HepG2 (cell line): Measurements from ENCODE around the gene PDGFRB. TPM values are rescaled to one million over a fixed set of nuclear protein-coding genes. Genes with fewer than 3 reads are reported as not detected.

Source experiments
- ATAC-seq: fragments of 200-7000 bp; cut with Tn5 transposase; 3 replicates; pipeline ENCODE4 v1.9.1; 2020; ENCODE audit warnings: mild to moderate bottlenecking, moderate library complexity
- BruUV-seq: library from RNA; stranded (reverse); fragments of 400-500 nt; replicated peaks from 2 replicates; lab custom pipeline; 2021; lab: Mats Ljungman, UMichigan
- CTCF ChIA-PET: fragments of 300-600 bp; formaldehyde crosslinking; extraction: SDS; loops from one replicate; lab custom pipeline; 2021; ENCODE audit warnings: low total read pairs, inconsistent platforms, low intra/inter-chr PET ratio; lab: Yijun Ruan, JAX
- POLR2A ChIA-PET: fragments of 350-600 bp; sonication (Branson Sonifier 250); formaldehyde crosslinking; loops from one replicate; lab custom pipeline; 2020; ENCODE audit warnings: antibody characterized with exemption, inconsistent platforms; lab: Yijun Ruan, JAX
- DNase-seq: peaks from one replicate; pipeline ENCODE4 v3.0.0-alpha.2; 2015; ENCODE audit warnings: low spot score
- FAIRE-seq: peaks from 3 replicates; lab custom pipeline; 2011; peaks lifted over from hg19 to GRCh38; lab: Jason Lieb, UNC
- H2AFZ ChIP-seq: one replicate; pipeline ENCODE4 v1.6.1; 2011; ENCODE audit warnings: low read length, inconsistent platforms
- H3K27ac ChIP-seq: fragments of 300-600 bp; 3 replicates; pipeline ENCODE4 v1.8.0; 2011; ENCODE audit warnings: mixed run types, mild to moderate bottlenecking, mixed read lengths, low read length, inconsistent platforms; ENCODE audit not compliant: insufficient read depth; ENCODE audit errors: extremely low read length
- H3K27me3 ChIP-seq, 2 experiments: fragments of 200-600 bp in 1 of 2; 2 replicates in 1 of 2; 3 replicates in 1 of 2; pipeline versions ENCODE4 v1.6.0 to v1.8.0; 2011; ENCODE audit warnings: low read length in 2 of 2, mild to moderate bottlenecking in 2 of 2, moderate library complexity in 2 of 2, inconsistent platforms in 1 of 2; ENCODE audit not compliant: insufficient read depth in 2 of 2, control insufficient read depth in 1 of 2
- H3K36me3 ChIP-seq, 2 experiments: fragments of 200-600 bp in 1 of 2; replicated peaks in 1 of 2; 2 replicates in 1 of 2; 3 replicates in 1 of 2; pipeline versions ENCODE4 v1.5.1 to v1.8.0; 2011; ENCODE audit warnings: low read length in 2 of 2, inconsistent platforms in 1 of 2; ENCODE audit not compliant: insufficient read depth in 2 of 2, control insufficient read depth in 1 of 2
- H3K4me1 ChIP-seq: 2 replicates; pipeline ENCODE4 v1.5.1; 2012; ENCODE audit warnings: low read length, inconsistent platforms; ENCODE audit not compliant: insufficient read depth
- H3K4me2 ChIP-seq: 2 replicates; pipeline ENCODE4 v1.6.0; 2011; ENCODE audit warnings: low read depth, low read length, inconsistent platforms
- H3K4me3 ChIP-seq, 3 experiments: fragments of 200-600 bp in 1 of 3; sonication (generic), shearing (Covaris generic) in 1 of 3; replicated peaks in 1 of 3; 2 replicates each; pipeline ENCODE4 v1.5.1; 2011 to 2016; ENCODE audit warnings: low read length in 3 of 3, inconsistent platforms in 2 of 3, low read depth in 2 of 3, mild to moderate bottlenecking in 2 of 3, control low read depth in 1 of 3, mixed read lengths in 1 of 3; ENCODE audit not compliant: insufficient read depth in 1 of 3
- H3K79me2 ChIP-seq: one replicate; pipeline ENCODE4 v1.6.1; 2011; ENCODE audit warnings: low read length, inconsistent platforms; ENCODE audit not compliant: insufficient read depth
- H3K9ac ChIP-seq: 2 replicates; pipeline ENCODE4 v1.6.0; 2011; ENCODE audit warnings: mild to moderate bottlenecking, low read depth, low read length, inconsistent platforms; ENCODE audit not compliant: insufficient read depth
- H3K9me3 ChIP-seq: 2 replicates; pipeline ENCODE4 v1.5.1; 2012; ENCODE audit warnings: mild to moderate bottlenecking, low read length
- H4K20me1 ChIP-seq: 2 replicates; pipeline ENCODE4 v1.6.0; 2011; ENCODE audit warnings: inconsistent platforms, mild to moderate bottlenecking, low read length, moderate library complexity; ENCODE audit not compliant: insufficient read depth
- BRF2 ChIP-seq: sonication (generic); formaldehyde crosslinking; IDR thresholded peaks from 2 replicates; pipeline ENCODE4 v1.8.1; 2022; ENCODE audit warnings: mild to moderate bottlenecking, missing genetic modification reagents
- CSRNP2 ChIP-seq: sonication (generic); formaldehyde crosslinking; conservative IDR thresholded peaks from 2 replicates; pipeline ENCODE4 v1.8.0; 2022; ENCODE audit warnings: low read depth, missing genetic modification reagents
- KDM5B ChIP-seq: sonication (generic); formaldehyde crosslinking; IDR thresholded peaks from 2 replicates; pipeline ENCODE4 v1.4.0; 2020; ENCODE audit warnings: missing genetic modification reagents, mild to moderate bottlenecking, borderline replicate concordance
- NONO ChIP-seq, 2 experiments: fragments of 450-650 bp in 1 of 2; sonication (generic) in 1 of 2; formaldehyde crosslinking in 1 of 2; IDR thresholded peaks in 1 of 2; conservative IDR thresholded peaks in 1 of 2; 2 replicates each; pipeline versions ENCODE4 v1.6.1 to v1.8.0; 2017 to 2022; ENCODE audit warnings: mild to moderate bottlenecking in 1 of 2, missing genetic modification reagents in 1 of 2, moderate library complexity in 1 of 2
- TBL1XR1 ChIP-seq: fragments of 150-350 bp; IDR thresholded peaks from 2 replicates; pipeline ENCODE4 v1.6.1; 2014; ENCODE audit warnings: borderline replicate concordance, low read length; ENCODE audit not compliant: partially characterized antibody
- ZBTB20 ChIP-seq: sonication (generic); formaldehyde crosslinking; IDR thresholded peaks from 2 replicates; pipeline ENCODE4 v1.8.1; 2023; ENCODE audit warnings: missing genetic modification reagents, low read depth, mild to moderate bottlenecking, borderline replicate concordance
- ZNF512 ChIP-seq: sonication (generic); formaldehyde crosslinking; IDR thresholded peaks from 2 replicates; pipeline ENCODE4 v1.4.0; 2020; ENCODE audit warnings: mild to moderate bottlenecking, missing genetic modification reagents
- WGBS: methylation state at CpG from one replicate; pipeline ENCODE4 v1.1.6; 2017; ENCODE audit warnings: low lambda C conversion rate; 5-methylcytosine and 5-hydroxymethylcytosine counted together
- in situ Hi-C: cut with HindIII; loops from 2 replicates; pipeline ENCODE4 v1.10.0; 2017; ENCODE audit warnings: low pct_unique_long_range_greater_than_20kb; ENCODE audit not compliant: extremely low pct_ligation_motif_present
- intact Hi-C: fragments of 100-400 bp; cut with micrococcal nuclease; formaldehyde crosslinking; loops from one replicate; pipeline ENCODE4 v1.10.0; 2022; ENCODE audit not compliant: unreplicated experiment
- polyA plus RNA-seq, 8 experiments: library from polyadenylated mRNA; depleted of rRNA in 3 of 8; stranded (reverse) in 7 of 8; unstranded in 1 of 8; fragments of >200 nt; fragmentation: Illumina TruSeq in 4 of 8; extraction: Trizol in 4 of 8; gene quantifications; 2 replicates each; pipeline versions ENCODE4 v1.2.1 to v1.2.3, GENCODE V29; 2011 to 2016; ENCODE audit warnings: low read depth in 4 of 8, missing spikeins in 1 of 8, mixed read lengths in 1 of 8; ENCODE audit not compliant: insufficient read depth in 1 of 8
- total RNA-seq, 5 experiments: library from RNA; depleted of rRNA; stranded (reverse); fragments of >200 nt; fragmentation: Illumina TruSeq; extraction: Trizol; gene quantifications; 2 replicates each; pipeline ENCODE4 v1.2.3, GENCODE V29; 2016; ENCODE audit warnings: low read depth in 1 of 5
- TF ChIP-seq, protein P1 (sequence below), 2 experiments: fragments of 450-650 bp in 1 of 2; sonication (generic) in 1 of 2; formaldehyde crosslinking; IDR thresholded peaks; 2 replicates each; pipeline versions ENCODE4 v1.5.0 to v1.8.0; 2020 to 2022; ENCODE audit warnings: mild to moderate bottlenecking in 1 of 2, missing genetic modification reagents in 1 of 2

Gene PDGFRB
- total and polyA plus RNA-seq, 2 of the 13 experiments (the other 11 are each of a cell fraction or from before 2014, with no cell fraction given) = 4.0 to 21.0 TPM

GRCh38 chr5:150109921-150110320 lies 45.7 kb downstream of the PDGFRB start:
- H3K27ac ChIP-seq = no peak overlapping the region
- no peaks in the 10 kb centered on the region for H3K36me3 ChIP-seq
- H3K9ac ChIP-seq = no peak overlapping the region
- no peaks in the 10 kb centered on the region for H3K79me2 ChIP-seq
- H3K4me2 ChIP-seq = no peak overlapping the region
- no TSS peak for BruUV-seq
- FAIRE-seq = no peak
- TF ChIP-seq TBL1XR1 (no peak), KDM5B (CRISPR knock-in tag) (no peak)
- TF ChIP-seq, all 625 proteins: peak for 0
- Histone ChIP-seq H3K4me1 (peaks cover 22% of the 10 kb centered on the region), H4K20me1 (no peaks in the 10 kb centered on the region), H3K4me3 (no peak overlapping the region), H2AFZ (no peak overlapping the region), H3K9me3 (no peaks in the 10 kb centered on the region), H3K27me3 (peaks cover 2 to 22% of the 10 kb centered on the region in 2 experiments; a peak in 2 of 5 replicates)
- ATAC-seq (no peak), DNase-seq (no peak)
- intact Hi-C loops (no loop called here), in situ Hi-C loops (no loop called here)
- ChIA-PET POLR2A (no interaction called here), CTCF (no interaction called here)
- WGBS = 12% methylated on average over 4 of the region's 4 CpGs

- FAIRE-seq = no peak
- Histone ChIP-seq H3K4me3 (no peak overlapping the region), H3K4me1 (peaks cover 22% of the 10 kb centered on the region), H3K9ac (no peak overlapping the region), H3K79me2 (no peaks in the 10 kb centered on the region), H3K27ac (no peak overlapping the region), H4K20me1 (no peaks in the 10 kb centered on the region), H3K27me3 (peaks cover 2 to 22% of the 10 kb centered on the region in 2 experiments; a peak in 2 of 5 replicates), H3K9me3 (no peaks in the 10 kb centered on the region), H3K4me2 (no peak overlapping the region), H2AFZ (no peak overlapping the region), H3K36me3 (no peaks in the 10 kb centered on the region)
- POLR2A ChIA-PET = no interaction called here
- no TSS peak for BruUV-seq
- no peak for DNase-seq
- no peak for ATAC-seq
- in situ Hi-C loops (no loop called here), intact Hi-C loops (no loop called here)
- 30% methylated on average over 3 of the region's 11 CpGs for WGBS
- CTCF ChIA-PET = no interaction called here
- no peak for TF ChIP-seq NONO (IDR thresholded peaks at IDR 0.05)
- no peak for TF ChIP-seq NONO (CRISPR knock-in tag; conservative IDR thresholded peaks at IDR 0.05)
- TF ChIP-seq CSRNP2 (CRISPR knock-in tag) = no peak
- TF ChIP-seq, protein P1, sequence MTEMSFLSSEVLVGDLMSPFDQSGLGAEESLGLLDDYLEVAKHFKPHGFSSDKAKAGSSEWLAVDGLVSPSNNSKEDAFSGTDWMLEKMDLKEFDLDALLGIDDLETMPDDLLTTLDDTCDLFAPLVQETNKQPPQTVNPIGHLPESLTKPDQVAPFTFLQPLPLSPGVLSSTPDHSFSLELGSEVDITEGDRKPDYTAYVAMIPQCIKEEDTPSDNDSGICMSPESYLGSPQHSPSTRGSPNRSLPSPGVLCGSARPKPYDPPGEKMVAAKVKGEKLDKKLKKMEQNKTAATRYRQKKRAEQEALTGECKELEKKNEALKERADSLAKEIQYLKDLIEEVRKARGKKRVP (CRISPR knock-in tag; IDR thresholded peaks at IDR 0.05) = no peak
- no peak for TF ChIP-seq BRF2 (CRISPR knock-in tag)
- TF ChIP-seq ZNF512 (CRISPR knock-in tag) = no peak
- TF ChIP-seq ZBTB20 (CRISPR knock-in tag) = no peak
Measured at GRCh38 chr5:150108711-150109514, 46.7 kb downstream of the PDGFRB start.
